Measurements from ENCODE around the gene ABTB1. TPM values are rescaled to one million over a fixed set of nuclear protein-coding genes. Genes with fewer than 3 reads are reported as not detected.

The ABTB1 gene
- total RNA-seq, 1 experiment from 2014 or later, result 6.9 TPM

DNA sequence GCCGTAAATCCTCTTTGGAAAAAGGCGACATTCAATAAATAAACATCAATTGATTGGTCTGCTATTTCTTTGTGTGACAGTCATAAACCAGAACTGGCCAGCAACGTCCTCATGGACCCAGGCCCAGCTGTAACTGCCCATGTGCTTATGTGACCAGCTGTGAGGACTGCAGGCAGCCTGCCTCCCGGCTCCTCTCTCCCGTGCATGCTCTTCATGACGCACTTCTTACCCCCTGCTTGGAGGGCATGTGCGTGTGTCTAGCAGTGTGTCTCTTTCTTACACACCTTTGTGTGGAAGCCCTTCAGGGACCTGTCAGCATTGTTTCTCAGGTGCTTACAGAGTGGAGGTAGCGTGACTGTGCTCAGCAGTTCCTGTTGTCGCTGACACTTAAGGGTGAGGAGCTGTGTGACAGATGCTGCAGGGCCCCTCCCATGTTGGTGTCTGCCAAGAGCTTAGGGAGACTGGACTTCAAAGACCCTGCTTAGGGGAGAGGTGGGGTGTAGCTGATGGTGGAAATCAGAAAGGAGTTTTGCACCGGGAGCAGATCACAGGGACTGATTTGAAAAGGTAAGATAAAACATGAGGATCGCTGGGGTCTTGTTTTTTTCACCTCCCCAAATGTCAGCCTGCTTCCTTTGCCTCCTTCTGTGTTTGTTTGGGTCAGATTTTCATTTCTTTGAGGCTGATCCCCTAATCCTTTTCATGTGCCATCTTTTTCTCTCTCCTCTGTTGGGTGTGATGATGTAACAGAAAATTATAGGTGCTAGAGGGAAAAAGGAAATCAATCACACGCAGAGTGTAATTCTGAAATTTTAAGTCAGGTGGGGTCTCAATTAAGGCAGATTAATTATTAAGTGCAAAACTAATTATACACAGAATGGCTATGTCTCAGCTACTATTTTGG is 41.7 kb upstream of the ABTB1 start:
- ChIA-PET CTCF (no interaction called here), POLR2A (no interaction called here)
- no peak for ATAC-seq
- no peak for DNase-seq (ENCODE audit: low read depth, low spot score)
- intact Hi-C loops (cut with micrococcal nuclease; ENCODE audit: unreplicated experiment), result no loop called here
- Histone ChIP-seq H3K27me3 (ENCODE audit: control insufficient read depth, insufficient read depth, low read length) (peaks cover 19% of the 10 kb centered on the region), H3K4me1 (ENCODE audit: control insufficient read depth, insufficient read depth, low read length) (0 out of 2 replicates have a peak, but pooled peaks cover 3% of the 10 kb centered on the region), H3K36me3 (ENCODE audit: control insufficient read depth, insufficient read depth, low read length) (no peaks in the 10 kb centered on the region), H3K9me3 (ENCODE audit: control insufficient read depth, insufficient read depth, low read depth, low read length) (no peaks in the 10 kb centered on the region), H3K4me3 (ENCODE audit: low read depth in 2 of 2, low read length in 2 of 2) (no peak overlapping the region), H3K27ac (ENCODE audit: low read length) (no peak overlapping the region)
- no TSS peak for BruUV-seq (replicated peaks)
- in situ Hi-C loops (cut with HindIII; ENCODE audit: low pct_unique_long_range_greater_than_20kb, low sequenced_read_pairs), result no loop called here
- TF ChIP-seq, protein P1, sequence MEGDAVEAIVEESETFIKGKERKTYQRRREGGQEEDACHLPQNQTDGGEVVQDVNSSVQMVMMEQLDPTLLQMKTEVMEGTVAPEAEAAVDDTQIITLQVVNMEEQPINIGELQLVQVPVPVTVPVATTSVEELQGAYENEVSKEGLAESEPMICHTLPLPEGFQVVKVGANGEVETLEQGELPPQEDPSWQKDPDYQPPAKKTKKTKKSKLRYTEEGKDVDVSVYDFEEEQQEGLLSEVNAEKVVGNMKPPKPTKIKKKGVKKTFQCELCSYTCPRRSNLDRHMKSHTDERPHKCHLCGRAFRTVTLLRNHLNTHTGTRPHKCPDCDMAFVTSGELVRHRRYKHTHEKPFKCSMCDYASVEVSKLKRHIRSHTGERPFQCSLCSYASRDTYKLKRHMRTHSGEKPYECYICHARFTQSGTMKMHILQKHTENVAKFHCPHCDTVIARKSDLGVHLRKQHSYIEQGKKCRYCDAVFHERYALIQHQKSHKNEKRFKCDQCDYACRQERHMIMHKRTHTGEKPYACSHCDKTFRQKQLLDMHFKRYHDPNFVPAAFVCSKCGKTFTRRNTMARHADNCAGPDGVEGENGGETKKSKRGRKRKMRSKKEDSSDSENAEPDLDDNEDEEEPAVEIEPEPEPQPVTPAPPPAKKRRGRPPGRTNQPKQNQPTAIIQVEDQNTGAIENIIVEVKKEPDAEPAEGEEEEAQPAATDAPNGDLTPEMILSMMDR (IDR thresholded peaks at IDR 0.05), result no peak
- TF ChIP-seq SIN3A (IDR thresholded peaks at IDR 0.05; ENCODE audit: borderline replicate concordance, insufficient read depth, low read depth, low read length) (no peak), POLR2AphosphoS5 (IDR thresholded peaks at IDR 0.05; ENCODE audit: low read depth, low read length) (no peak), TCF7L2 (IDR thresholded peaks at IDR 0.05; ENCODE audit: low read depth, low read length) (no peak)
- TF ChIP-seq, protein P2, sequence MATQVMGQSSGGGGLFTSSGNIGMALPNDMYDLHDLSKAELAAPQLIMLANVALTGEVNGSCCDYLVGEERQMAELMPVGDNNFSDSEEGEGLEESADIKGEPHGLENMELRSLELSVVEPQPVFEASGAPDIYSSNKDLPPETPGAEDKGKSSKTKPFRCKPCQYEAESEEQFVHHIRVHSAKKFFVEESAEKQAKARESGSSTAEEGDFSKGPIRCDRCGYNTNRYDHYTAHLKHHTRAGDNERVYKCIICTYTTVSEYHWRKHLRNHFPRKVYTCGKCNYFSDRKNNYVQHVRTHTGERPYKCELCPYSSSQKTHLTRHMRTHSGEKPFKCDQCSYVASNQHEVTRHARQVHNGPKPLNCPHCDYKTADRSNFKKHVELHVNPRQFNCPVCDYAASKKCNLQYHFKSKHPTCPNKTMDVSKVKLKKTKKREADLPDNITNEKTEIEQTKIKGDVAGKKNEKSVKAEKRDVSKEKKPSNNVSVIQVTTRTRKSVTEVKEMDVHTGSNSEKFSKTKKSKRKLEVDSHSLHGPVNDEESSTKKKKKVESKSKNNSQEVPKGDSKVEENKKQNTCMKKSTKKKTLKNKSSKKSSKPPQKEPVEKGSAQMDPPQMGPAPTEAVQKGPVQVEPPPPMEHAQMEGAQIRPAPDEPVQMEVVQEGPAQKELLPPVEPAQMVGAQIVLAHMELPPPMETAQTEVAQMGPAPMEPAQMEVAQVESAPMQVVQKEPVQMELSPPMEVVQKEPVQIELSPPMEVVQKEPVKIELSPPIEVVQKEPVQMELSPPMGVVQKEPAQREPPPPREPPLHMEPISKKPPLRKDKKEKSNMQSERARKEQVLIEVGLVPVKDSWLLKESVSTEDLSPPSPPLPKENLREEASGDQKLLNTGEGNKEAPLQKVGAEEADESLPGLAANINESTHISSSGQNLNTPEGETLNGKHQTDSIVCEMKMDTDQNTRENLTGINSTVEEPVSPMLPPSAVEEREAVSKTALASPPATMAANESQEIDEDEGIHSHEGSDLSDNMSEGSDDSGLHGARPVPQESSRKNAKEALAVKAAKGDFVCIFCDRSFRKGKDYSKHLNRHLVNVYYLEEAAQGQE (IDR thresholded peaks at IDR 0.05; ENCODE audit: insufficient read depth in 1 of 2, low read depth in 2 of 2, low read length in 1 of 2), result no peak

DNA sequence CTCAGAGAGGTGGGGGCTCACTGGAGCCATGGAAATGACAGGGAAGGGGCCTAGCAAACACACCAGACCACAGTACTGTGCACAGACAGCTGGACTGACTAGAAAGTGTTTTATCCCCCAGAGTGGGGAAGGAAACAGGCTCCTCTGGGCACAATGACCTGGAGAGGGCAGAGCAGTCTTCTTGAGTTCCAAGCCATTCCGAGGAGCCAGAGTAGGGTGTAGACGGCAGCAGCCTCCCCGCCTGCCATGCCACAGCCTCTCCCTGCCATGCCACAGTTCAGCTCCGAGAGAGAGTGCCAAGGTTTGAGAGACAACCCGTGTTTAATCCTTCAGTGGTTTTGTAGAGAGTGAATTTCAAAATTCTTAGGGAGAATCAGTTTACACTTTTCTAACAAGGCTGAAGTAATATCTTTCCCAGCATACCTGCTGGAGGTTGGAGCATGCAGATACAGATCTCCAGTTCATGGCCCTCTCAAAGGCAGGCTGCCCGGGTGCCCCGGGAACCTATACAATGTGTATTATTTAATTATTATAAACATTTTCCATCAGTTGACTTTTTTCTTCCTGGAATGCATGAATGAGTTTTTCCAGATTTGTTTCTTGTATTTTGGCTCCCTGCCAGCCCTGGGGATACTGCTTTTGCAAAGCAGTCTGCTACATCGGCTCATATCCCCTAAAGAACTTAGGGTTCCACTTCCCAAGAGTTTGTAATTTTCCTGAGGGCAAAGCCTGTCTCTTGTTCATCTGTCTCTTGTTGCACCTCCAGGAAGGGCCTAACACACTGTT is 40.5 kb upstream of the ABTB1 start:
- H3K27ac ChIP-seq (ENCODE audit: low read length), result no peak overlapping the region
- intact Hi-C loops (cut with micrococcal nuclease; ENCODE audit: unreplicated experiment), result no loop called here

More for the DNA sequence above, 40.5 kb upstream of the ABTB1 start:
- DNase-seq (ENCODE audit: low read depth, low spot score) (no peak), ATAC-seq (no peak)
- no TSS peak for BruUV-seq (replicated peaks)
- ChIA-PET CTCF (no interaction called here), POLR2A (no interaction called here)
- Histone ChIP-seq H3K36me3 (ENCODE audit: control insufficient read depth, insufficient read depth, low read length) (no peaks in the 10 kb centered on the region), H3K9me3 (ENCODE audit: control insufficient read depth, insufficient read depth, low read depth, low read length) (no peaks in the 10 kb centered on the region), H3K4me3 (ENCODE audit: low read depth in 2 of 2, low read length in 2 of 2) (no peak overlapping the region), H3K4me1 (ENCODE audit: control insufficient read depth, insufficient read depth, low read length) (0 out of 2 replicates have a peak, but pooled peaks cover 3% of the 10 kb centered on the region), H3K27me3 (ENCODE audit: control insufficient read depth, insufficient read depth, low read length) (peaks cover 18% of the 10 kb centered on the region)
- in situ Hi-C loops (cut with HindIII; ENCODE audit: low pct_unique_long_range_greater_than_20kb, low sequenced_read_pairs), result no loop called here
- no peak for TF ChIP-seq TCF7L2 (IDR thresholded peaks at IDR 0.05; ENCODE audit: low read depth, low read length)
- no peak for TF ChIP-seq SIN3A (IDR thresholded peaks at IDR 0.05; ENCODE audit: borderline replicate concordance, insufficient read depth, low read depth, low read length)
- TF ChIP-seq, protein P2 (IDR thresholded peaks at IDR 0.05; ENCODE audit: insufficient read depth in 1 of 2, low read depth in 2 of 2, low read length in 1 of 2), result no peak
- TF ChIP-seq POLR2AphosphoS5 (IDR thresholded peaks at IDR 0.05; ENCODE audit: low read depth, low read length), result no peak
- TF ChIP-seq, protein P1 (IDR thresholded peaks at IDR 0.05), result no peak

Data from Panc1 (cell line).